GM18861 (cell line): ENCODE results near the gene PLCXD3.
A peak's percentile ranks its signal among the peaks of the same experiment; 100 is the strongest.

Experiments used
- ATAC-seq: cut with Tn5 transposase; IDR thresholded peaks from one replicate; pipeline ENCODE4 v1.9.1; 2021; ENCODE audit not compliant: unreplicated experiment

The PLCXD3 gene

DNA sequence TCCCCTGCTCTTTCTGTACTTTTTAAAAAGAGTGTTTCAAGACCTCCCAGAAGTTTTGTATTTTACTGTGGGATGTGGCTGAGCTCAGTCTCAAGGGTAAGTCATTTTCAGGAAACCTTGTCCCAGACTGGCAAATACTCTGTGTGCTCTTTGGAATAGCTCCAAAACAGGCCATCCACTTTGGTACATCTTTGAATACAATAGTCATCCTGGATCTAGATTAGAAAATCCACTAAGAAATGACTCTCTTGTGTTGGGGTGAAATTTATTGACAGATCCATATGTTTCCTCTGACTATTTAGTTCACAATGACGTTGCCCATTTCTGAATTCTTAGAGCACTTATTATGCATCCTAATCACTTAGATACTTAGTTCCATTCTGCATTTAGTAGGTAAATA lies 95.2 kb downstream of the PLCXD3 start:
- ATAC-seq: no peak

DNA sequence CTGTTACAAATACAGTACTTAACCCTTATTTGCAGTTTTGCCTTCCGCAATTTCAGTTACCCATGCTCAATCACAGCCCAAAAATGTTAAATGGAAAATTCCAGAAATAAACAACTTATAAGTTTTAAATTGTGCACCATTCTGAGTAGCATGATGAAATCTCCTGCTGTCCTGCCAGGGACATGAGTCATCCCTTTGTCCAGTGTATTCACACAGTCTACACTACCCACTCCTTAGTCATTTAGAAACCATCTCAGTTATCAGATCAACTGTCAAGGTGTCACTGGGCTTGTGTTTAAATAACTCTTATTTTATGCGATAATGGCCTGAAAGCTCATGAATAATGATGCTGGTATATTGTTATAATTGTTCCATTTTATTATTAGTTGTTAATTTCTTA lies 95.8 kb downstream of the PLCXD3 start:
- ATAC-seq: peak; percentile 56

DNA sequence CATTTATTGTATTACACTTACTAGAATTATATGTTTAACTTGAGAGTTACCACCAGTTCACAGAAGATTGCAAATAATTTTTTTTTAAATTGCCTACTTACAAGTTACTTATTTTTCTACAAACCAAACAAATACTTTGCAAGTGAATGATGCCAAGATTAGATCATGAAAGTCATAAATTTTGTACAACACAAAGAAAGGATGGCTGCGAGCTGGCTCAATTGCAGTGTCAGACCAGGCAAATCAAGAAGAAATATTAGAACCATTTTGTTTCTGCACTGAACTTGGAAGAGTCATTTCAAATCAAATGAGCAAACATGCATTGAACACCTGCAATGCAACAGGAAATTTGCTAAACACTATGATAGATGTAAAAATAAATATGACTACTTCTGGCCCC lies 97.3 kb downstream of the PLCXD3 start:
- ATAC-seq: no peak

DNA sequence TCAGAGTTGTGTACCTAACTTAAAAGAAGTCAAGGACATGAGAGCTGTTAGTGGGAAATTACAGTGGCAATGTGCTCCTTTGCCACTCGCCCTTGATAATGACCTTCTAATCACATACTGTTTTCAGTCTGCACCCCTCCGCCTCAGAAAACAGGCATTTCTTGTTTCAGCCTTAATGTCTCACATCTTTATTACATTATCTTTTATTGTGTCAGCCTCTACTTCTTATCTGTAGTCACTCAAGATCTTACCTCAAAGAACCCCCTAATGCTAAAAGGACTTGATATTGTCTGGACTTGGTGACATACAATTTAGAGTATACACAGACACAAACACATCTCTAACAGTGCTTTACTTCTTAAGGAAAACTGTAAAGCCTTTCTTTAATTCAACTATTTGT lies 97.9 kb downstream of the PLCXD3 start:
- ATAC-seq: no peak

DNA sequence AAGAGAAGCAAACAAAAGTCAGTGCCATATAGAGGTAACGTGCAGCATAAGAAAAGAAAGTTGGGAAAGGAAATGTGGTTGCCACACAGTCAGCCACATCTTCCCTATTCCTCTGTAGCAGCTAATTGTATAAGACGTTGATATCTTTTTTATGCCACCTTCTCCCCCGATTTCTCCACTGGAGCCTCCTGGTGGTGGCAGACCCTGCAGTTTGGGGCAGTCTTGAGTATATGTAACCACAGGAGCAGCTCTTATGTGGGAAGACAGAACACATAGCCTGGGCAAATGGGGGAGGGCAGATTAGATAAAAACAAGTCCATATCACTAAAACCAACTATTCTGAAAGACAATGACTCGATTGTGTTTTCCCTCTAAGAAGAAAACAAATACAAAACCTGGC lies 99.7 kb downstream of the PLCXD3 start:
- ATAC-seq: no peak

DNA sequence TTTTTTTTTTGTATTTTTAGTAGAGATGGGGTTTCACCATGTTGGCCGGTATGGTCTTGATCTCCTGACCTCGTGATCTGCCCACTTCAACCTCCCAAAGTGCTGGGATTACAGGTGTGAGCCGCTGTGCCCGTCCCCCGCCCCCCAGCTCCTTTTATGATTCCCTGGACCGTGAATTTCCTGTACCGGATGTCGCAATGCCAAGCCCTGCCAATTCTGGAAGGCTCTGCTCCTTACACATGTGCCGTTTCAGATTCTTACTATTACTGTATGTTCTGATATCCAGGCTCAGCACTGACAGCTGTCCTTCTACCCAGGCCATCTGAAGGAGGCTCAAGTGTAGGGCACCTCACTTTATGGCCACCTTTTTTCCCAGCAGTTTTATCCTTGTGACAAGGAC lies 100.1 kb downstream of the PLCXD3 start:
- ATAC-seq: no peak

DNA sequence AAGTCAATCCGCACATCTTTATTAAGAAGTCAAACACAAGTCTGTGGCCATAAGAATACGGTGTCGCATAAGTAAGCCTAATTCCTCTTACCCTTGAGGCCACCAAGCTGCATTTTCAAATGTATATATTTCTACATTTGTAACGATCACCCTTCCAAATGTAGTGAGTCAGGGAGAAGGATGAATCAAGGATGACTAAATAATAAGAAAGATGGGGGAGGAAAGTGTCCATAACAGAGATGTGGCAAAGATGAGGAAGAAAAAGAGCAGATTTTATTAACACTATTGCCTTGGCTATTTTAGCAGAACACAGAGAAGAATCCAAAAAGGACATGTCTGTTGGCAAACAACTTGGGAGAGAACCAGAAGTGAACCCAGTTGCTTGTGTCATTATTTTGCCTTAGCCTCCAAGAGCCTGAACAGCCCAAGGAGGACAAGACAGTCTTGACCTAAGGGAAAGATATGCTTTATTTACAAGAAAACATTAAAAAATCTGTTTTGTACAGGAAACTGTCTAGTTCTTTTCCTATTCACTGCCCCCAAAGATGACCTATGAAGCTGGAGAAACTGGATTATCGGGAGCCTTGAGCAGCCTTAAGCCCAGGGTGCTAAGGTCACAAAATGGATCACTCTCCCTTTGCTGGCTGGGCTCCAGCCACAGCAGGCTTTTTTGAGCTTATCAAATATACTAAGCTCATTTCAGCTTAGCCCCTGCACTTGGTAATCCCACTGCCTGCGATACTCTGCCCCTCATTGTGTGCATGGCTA lies 101.5 kb downstream of the PLCXD3 start:
- no peak for ATAC-seq

DNA sequence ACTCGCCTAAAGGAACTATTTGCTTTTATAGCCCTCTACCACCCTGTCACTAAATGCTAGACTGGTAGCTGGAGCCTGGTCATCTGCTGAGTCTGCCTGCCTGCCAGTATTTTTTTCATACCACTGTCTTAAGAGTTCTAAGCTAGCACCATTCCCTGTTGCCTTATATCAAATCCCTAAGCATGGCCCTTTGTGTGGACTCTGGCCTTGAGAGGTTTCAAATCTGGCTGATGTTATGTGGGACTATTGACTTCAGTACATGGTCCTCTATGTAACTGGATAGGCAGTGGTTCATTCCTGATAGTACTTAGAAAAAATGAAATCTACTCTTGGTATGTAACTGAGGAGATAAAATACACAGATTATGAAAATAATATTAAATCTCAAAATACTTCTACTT lies 103.5 kb downstream of the PLCXD3 start:
- ATAC-seq: no peak

DNA sequence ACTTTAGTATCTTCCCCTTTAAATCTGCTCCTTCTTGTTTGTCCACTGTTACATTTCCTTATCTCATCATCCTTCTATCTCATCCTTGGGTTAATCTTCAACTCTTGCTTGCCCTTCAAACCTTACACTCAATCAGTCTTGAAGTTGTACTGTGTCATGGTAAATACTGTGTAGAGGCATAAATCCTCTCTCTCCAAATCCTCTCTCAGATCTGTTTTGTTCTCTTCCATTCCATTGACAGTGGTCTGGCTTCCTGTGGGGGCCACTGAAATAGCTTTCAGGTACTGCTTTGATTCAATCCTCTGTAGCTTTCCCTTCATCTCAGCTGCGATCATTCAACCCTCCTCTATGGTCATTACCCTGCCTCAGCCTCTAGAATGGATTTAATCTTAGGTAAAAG lies 104.0 kb downstream of the PLCXD3 start:
- no peak for ATAC-seq

DNA sequence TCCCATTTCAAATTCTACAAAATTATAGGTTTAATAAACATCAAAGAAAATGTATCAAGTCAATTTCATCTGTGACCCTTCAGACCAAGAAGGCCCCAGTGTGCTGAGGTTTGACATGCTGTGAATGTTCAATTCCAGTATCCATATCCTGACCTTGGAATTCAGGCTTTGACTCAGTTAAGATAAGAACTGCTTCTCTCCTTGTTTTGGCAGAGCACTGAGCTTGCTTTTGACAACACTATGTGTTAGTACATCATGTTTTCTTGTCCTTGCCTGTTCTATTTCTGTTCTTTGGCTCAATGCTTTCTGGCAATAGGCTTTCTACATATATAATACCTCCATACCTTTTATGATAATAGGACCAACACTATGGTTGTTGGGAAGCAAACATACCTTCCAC lies 105.6 kb downstream of the PLCXD3 start:
- no peak for ATAC-seq

DNA sequence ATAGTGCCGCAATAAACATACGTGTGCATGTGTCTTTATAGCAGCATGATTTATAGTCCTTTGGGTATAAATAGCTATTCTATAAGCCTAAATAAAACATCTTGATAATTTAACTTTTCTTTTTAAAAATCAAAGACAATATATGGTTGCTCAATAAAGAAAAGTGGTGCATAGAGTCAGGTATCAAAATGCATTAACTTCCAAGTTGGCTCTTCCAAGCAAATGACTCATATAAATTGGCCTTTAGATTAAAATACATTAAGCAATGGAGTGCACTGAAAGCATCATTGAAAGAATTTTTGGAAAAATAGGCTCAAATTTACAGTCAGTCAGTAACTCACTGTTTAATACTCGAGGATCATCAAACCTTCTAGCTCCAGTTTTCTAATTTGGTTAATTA lies 106.6 kb downstream of the PLCXD3 start:
- ATAC-seq: no peak

DNA sequence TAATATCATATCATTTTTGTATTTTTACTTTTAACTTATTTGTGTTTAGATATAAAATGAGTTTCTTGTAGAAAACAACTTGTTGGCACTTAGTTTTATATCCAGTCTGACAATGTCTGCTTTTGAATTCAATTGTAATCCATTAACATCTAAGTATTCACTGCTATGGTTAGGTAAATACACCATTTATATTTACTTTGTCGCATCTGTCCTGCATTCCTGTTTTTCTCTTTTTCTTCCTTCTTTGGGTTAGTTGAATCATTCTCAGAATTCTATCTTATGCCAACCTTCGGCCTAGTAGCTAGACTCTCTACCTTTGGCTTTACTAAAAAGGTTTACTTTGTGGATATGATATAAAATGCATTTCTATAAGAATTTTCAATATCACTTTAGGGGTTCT lies 107.6 kb downstream of the PLCXD3 start:
- no peak for ATAC-seq

DNA sequence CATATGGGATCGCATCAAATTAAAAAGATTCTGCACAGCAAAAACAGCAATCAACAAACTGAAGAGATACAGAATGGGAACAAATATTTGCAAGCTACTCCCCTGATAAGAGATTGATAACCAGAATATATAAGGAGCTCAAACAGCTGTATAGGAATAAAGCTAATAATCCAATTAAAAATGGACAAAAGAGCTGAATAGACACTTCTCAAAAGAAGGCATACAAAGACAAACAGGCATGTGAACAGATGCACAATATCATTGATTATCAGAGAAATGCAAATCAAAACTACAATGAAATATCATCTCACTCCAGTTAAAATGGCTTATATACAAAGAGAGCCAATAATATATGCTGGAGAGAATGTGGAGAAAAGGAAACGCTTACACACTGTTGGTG lies 110.6 kb downstream of the PLCXD3 start:
- ATAC-seq: no peak

DNA sequence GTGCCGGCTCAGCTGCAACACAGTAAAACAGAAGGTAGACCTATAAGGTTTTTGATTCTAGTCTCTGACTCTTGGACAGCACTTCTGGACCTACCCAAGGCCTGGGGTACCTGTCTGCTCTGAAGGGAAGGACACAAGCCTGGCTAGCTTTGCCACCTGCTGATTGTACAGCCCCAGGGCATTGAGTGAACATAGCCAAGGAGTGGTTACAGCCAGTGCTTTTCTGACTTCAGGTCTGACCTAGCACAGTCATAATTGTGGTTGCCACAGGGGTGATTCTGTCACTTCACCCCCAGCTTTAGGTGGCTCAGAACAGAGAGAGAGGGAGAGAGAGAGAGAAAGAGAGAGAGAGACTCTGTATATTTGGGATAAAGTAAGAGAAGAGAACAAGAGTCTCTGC lies 118.4 kb downstream of the PLCXD3 start:
- no peak for ATAC-seq

DNA sequence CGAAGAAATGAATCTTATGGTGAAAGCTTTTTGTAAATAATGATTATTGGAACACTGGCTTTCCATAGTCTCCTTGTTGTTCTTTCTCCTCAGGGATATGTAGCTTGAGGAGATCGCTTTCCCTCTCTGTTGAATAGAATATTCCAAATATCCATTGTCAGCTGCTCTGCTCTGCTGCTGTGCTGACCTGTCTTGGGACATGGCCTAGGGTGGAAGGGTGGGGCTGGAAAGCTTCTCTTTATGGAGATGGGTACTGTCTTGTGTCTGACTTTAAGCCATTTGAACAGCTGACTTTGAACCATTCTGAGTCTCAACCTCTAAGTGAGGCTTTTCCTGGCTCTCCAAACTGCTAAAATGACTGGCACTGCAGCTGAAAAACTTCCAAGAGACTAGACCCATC lies 135.8 kb downstream of the PLCXD3 start:
- ATAC-seq: no peak

DNA sequence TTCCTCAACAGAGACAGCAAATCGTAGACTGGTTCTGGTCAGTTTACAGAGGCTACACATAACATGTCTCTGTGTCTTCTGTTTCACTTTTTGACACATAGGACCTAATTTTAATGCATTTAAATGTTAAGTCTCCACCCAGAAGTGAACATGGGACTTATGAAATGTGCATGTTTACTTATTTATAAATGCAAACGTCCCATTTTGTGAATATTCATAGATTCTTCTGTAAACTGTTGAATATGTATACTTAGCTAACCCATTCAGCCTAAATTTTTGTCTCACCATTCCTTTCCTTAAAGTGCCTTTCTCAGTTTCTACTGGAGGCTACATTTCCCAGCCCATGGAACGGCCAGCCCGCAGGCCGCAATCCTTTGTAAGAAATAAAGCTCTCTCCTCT lies 137.2 kb downstream of the PLCXD3 start:
- ATAC-seq: no peak

DNA sequence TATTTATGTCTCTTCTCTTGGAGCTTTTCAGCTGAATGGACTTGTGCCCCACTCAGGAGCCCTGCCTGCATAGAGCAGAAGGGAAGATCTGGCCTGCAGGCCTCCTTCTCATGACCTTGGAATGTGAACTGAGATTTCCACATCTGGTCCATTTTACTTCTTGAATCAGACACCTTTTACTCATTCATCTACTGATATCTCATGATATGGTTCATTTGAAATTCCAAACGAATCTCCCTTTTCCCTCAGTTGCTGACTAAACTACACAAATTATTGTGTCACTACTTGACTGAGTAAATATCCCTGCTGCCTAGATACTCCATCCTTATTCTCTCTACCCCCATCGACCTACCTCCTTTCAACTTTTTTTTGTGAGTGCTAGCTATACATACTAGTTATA lies 138.7 kb downstream of the PLCXD3 start:
- ATAC-seq: no peak

DNA sequence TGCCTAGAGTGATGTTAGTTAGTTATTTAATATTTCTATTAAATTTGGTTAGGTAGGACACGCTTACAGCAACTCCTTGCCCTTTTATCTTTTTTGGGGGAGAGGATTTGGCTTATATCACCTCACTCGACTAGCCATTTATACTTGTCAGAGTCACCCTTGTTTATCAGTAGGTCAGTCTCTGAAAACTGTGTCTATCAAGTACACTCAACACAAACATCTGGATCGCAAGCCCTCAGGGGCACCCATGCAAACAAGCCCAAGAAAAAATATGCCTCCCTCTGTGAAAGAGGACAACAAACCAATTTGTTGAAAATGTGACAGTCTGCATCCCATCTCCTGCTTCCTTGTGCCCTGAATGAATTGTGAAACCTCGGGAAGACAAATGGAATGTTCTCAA lies 139.9 kb downstream of the PLCXD3 start:
- no peak for ATAC-seq

DNA sequence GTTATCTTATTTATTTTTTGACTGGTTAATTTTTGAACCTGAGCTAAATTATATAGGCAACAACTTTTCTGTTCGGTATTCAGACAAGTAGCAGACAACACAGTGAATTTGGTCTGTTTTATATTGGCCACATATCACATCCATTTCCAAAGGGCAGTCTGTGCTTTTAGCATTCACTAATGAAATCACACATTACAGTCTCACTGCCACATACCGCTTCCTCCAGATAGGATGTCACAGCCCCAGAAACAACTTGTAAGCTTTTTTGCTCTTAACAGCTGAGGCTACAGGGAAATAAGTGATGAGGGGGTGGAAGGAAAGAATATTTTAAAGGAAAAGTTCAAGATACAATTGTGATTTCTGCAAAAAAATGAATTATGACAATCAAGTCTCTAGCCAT lies 140.6 kb downstream of the PLCXD3 start:
- ATAC-seq: no peak

DNA sequence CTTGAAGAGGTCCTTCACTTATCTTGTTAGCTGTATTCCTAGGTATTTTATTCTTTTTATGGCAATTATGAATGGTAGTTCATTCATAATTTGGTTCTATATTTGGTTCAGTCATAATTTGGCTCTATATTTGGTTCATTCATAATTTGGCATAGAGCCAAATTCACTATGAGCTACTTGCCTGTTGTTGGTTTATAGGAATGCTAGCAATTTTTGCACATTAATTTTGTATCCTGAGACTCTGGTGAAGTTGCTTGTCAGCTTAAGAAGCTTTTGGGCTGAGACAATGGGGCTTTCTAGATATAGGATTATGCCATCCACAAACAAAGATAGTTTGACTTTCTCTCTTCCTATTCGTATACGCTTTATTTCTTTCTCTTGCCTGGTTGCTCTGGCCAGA lies 142.2 kb downstream of the PLCXD3 start:
- no peak for ATAC-seq

DNA sequence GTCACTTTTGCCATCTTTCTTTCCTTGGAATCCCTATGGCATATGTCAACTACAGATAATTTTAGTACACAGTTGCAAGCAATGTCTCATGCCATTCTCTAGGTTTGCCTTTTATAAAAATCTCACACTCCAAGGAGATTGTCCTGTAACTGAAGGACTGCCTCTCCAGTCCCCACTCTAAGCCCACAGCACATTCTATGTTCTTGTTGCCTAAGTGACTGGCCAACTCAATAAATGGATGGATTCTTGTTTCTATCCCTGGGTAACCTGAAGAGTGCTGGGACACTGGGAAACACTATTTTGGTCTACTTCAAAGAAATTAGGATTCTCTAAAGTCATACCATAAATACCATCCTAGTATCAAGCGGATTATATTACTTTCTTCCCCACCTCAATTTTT lies 145.0 kb downstream of the PLCXD3 start:
- no peak for ATAC-seq

DNA sequence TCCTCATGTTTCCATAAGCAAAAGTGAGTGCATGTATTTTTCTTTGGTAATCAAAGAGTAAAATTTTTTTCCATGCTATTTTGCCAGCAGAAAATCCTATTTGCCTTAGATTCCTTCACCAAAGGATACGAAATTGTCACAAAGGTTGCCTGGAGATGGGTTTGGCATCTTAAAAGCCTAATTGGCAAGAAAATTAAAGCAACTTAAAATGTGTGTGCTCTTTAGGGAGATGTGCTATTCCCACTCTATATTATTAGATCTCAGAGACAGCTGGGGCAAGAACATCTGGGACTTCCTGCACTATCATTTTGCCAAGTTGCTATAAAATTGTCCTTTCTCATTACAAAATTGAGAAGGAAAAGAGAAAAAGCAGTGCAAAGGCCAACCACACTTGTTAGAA lies 146.1 kb downstream of the PLCXD3 start:
- no peak for ATAC-seq

DNA sequence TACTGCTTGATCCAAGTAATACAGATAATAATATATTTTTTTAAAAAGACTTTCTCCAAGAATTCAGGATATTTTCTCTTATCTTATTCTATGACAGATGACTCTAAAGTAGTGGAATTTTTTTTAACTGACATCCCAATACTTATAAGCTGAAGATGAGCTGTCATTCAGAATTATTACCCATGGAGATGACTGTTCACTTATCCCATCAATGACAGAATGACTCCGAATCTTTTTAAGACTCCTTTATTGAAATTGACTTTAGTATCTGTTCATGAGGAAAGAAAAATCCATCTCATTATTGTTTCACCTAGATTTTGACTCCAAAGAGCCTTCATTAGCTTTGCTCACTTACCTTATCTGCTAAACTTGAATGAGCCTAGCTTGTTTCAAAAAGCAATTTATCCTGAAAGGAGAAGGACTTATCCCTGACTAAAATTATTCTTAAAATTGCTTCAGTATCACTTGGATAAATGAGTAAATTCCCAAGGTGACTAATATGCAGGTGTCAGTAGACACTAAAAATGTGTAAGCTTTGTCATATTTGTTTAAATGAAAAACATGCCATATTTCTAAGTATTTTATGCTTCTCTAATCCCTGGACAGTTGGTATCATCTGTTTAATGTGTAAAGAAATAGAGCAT lies 146.9 kb downstream of the PLCXD3 start:
- no peak for ATAC-seq
